PC-9 (cell line): ENCODE results near the gene CST4. TPM values are rescaled to one million over a fixed set of nuclear protein-coding genes. Genes with fewer than 3 reads are reported as not detected.
A peak's percentile ranks its signal among the peaks of the same experiment; 100 is the strongest.

ENCODE experiments used
- BruUV-seq: library from RNA; stranded (reverse); fragments of 400-500 nt; replicated peaks from 2 replicates; lab custom pipeline; 2021; lab: Mats Ljungman, UMichigan
- CTCF ChIA-PET: fragments of 300-600 bp; sonication (Branson Sonifier 250); formaldehyde crosslinking; loops from one replicate; lab custom pipeline; 2022; ENCODE audit warnings: antibody characterized with exemption; lab: Charles Lee
- POLR2A ChIA-PET: fragments of 300-600 bp; sonication (Branson Sonifier 250); formaldehyde crosslinking; loops from one replicate; lab custom pipeline; 2022; ENCODE audit warnings: antibody characterized with exemption; ENCODE audit not compliant: unreplicated experiment; lab: Charles Lee
- DNase-seq, 2 experiments: peaks; one replicate each; pipeline versions ENCODE4 v3.0.0 to v3.0.0-alpha.2; 2015 to 2022; ENCODE audit warnings: mixed read lengths in 1 of 2
- H2AFZ ChIP-seq: fragments of 200-600 bp; sonication (generic); 2 replicates; pipeline ENCODE4 v1.8.1; 2017; ENCODE audit warnings: antibody characterized with exemption
- H3F3A ChIP-seq: fragments of 200-600 bp; sonication (generic); 2 replicates; pipeline ENCODE4 v1.8.1; 2017; ENCODE audit warnings: antibody characterized with exemption, mild to moderate bottlenecking, low read depth; ENCODE audit not compliant: insufficient read depth
- H3K27ac ChIP-seq: fragments of 200-600 bp; sonication (generic); 2 replicates; pipeline ENCODE4 v1.6.1; 2016; ENCODE audit warnings: mixed run types
- H3K27me3 ChIP-seq: fragments of 200-600 bp; sonication (generic); 2 replicates; pipeline ENCODE4 v1.6.1; 2016; ENCODE audit warnings: low read depth, mixed run types; ENCODE audit not compliant: insufficient read depth
- H3K36me3 ChIP-seq: fragments of 200-600 bp; sonication (generic); 2 replicates; pipeline ENCODE4 v1.6.1; 2016; ENCODE audit warnings: low read depth, mixed run types
- H3K4me1 ChIP-seq: fragments of 200-600 bp; sonication (generic); replicated peaks from 2 replicates; pipeline ENCODE4 v1.6.1; 2016; ENCODE audit warnings: mixed run types; ENCODE audit not compliant: insufficient read depth
- H3K4me2 ChIP-seq: fragments of 200-600 bp; sonication (generic); 2 replicates; pipeline ENCODE4 v1.6.1; 2017; ENCODE audit warnings: mixed run types
- H3K4me3 ChIP-seq: fragments of 200-600 bp; sonication (generic); 2 replicates; pipeline ENCODE4 v1.6.1; 2016; ENCODE audit warnings: mixed run types
- H3K79me2 ChIP-seq: fragments of 200-600 bp; sonication (generic); 2 replicates; pipeline ENCODE4 v1.6.1; 2017; ENCODE audit warnings: low read depth, mixed run types
- H3K9me2 ChIP-seq: fragments of 200-600 bp; sonication (generic); 2 replicates; pipeline ENCODE4 v1.8.1; 2017; ENCODE audit warnings: mild to moderate bottlenecking; ENCODE audit not compliant: insufficient read depth
- H3K9me3 ChIP-seq: fragments of 200-600 bp; sonication (generic); 2 replicates; pipeline ENCODE4 v1.8.1; 2016; ENCODE audit warnings: low read depth; ENCODE audit not compliant: insufficient read depth
- H4K20me1 ChIP-seq: fragments of 200-600 bp; sonication (generic); 2 replicates; pipeline ENCODE4 v1.8.1; 2017; ENCODE audit not compliant: insufficient read depth
- CTCF ChIP-seq: fragments of 200-600 bp; sonication (generic); conservative IDR thresholded peaks from 2 replicates; pipeline ENCODE4 v1.6.1; 2017; ENCODE audit warnings: mixed run types, antibody characterized with exemption, mild to moderate bottlenecking, moderate library complexity
- EZH2 ChIP-seq: fragments of 200-600 bp; sonication (generic); IDR thresholded peaks from 2 replicates; pipeline ENCODE4 v1.8.0; 2017; ENCODE audit warnings: antibody characterized with exemption, low read depth
- intact Hi-C: fragments of 100-400 bp; cut with micrococcal nuclease; formaldehyde crosslinking; loops from one replicate; pipeline ENCODE4 v1.10.0; 2022; ENCODE audit not compliant: unreplicated experiment
- total RNA-seq: library from RNA; stranded (reverse); gene quantifications from 2 replicates; pipeline ENCODE4 v1.2.3, GENCODE V29; 2021

Gene CST4
- total RNA-seq, 1 experiment from 2014 or later: not detected

- H4K20me1 ChIP-seq: no peaks in the 10 kb centered on the region
- peaks cover 42% of the 10 kb centered on the region for H3F3A ChIP-seq
- H3K79me2 ChIP-seq: no peaks in the 10 kb centered on the region
- DNase-seq: peak in 1 of 2 experiments; percentile 6
- intact Hi-C loops: loop anchor here (10.0 kb wide), 1 partner anchor 449 kb away; no protein-coding TSS in a partner anchor
- H3K9me2 ChIP-seq: no peaks in the 10 kb centered on the region
- no peak overlapping the region for H2AFZ ChIP-seq
- no TSS peak for BruUV-seq
- peaks cover 43% of the 10 kb centered on the region for H3K4me1 ChIP-seq
- H3K27ac ChIP-seq: no peak overlapping the region
- no peak overlapping the region for H3K4me2 ChIP-seq
- H3K27me3 ChIP-seq: no peaks in the 10 kb centered on the region
- H3K9me3 ChIP-seq: no peaks in the 10 kb centered on the region
- POLR2A ChIA-PET: no interaction called here
- CTCF ChIA-PET: no interaction called here
- TF ChIP-seq EZH2 (no peak), CTCF (no peak)
- no peaks in the 10 kb centered on the region for H3K36me3 ChIP-seq
- H3K4me3 ChIP-seq: no peak overlapping the region
Measured at GRCh38 chr20:23645575-23645974, 43.3 kb downstream of the CST4 start.

GRCh38 chr20:23644164-23644563 is 44.7 kb downstream of the CST4 start:
- Histone ChIP-seq H3K4me2 (no peak overlapping the region), H3K79me2 (no peaks in the 10 kb centered on the region), H3K4me3 (no peak overlapping the region), H3K4me1 (peaks cover 57% of the 10 kb centered on the region), H3K9me3 (no peaks in the 10 kb centered on the region), H3K9me2 (no peaks in the 10 kb centered on the region), H3K27me3 (no peaks in the 10 kb centered on the region), H4K20me1 (no peaks in the 10 kb centered on the region), H2AFZ (no peak overlapping the region), H3F3A (peaks cover 45% of the 10 kb centered on the region), H3K27ac (no peak overlapping the region), H3K36me3 (no peaks in the 10 kb centered on the region)
- BruUV-seq: no TSS peak
- CTCF ChIA-PET: no interaction called here
- POLR2A ChIA-PET: no interaction called here
- peak in 1 of 2 experiments; percentile 33 for DNase-seq
- TF ChIP-seq CTCF: no peak
- no peak for TF ChIP-seq EZH2
- intact Hi-C loops: loop anchor here (5.0 to 10.0 kb wide), 2 partner anchors 37 to 451 kb away; partner anchors contain the start of gene CST9

- Histone ChIP-seq H3K4me3 (no peak overlapping the region), H3K36me3 (no peaks in the 10 kb centered on the region), H3K27me3 (no peaks in the 10 kb centered on the region), H3F3A (peaks cover 49% of the 10 kb centered on the region), H3K4me1 (peaks cover 63% of the 10 kb centered on the region), H3K9me3 (no peaks in the 10 kb centered on the region), H3K9me2 (no peaks in the 10 kb centered on the region), H3K27ac (no peak overlapping the region), H2AFZ (no peak overlapping the region), H3K4me2 (no peak overlapping the region), H4K20me1 (no peaks in the 10 kb centered on the region), H3K79me2 (no peaks in the 10 kb centered on the region)
- intact Hi-C loops: loop anchor here (5.0 to 10.0 kb wide), 2 partner anchors 36 to 451 kb away; partner anchors contain the start of gene CST9
- TF ChIP-seq EZH2 (no peak), CTCF (no peak)
- ChIA-PET CTCF (no interaction called here), POLR2A (no interaction called here)
- DNase-seq: no peak
- no TSS peak for BruUV-seq
Measured at GRCh38 chr20:23643659-23644058, 45.2 kb downstream of the CST4 start.
